Right lobe of liver (tissue), 6 donors: ENCODE results near the gene PCNA. TPM values are rescaled to one million over a fixed set of nuclear protein-coding genes. Genes with fewer than 3 reads are reported as not detected.
A peak's percentile ranks its signal among the peaks of the same experiment; 100 is the strongest.

Experiments
- ATAC-seq, 4 donors: fragments of 200-7000 bp; cut with Tn5 transposase; one replicate each; pipeline ENCODE4 v1.9.1; 2020; ENCODE audit warnings: mild to moderate bottlenecking in 4 of 4, moderate library complexity in 4 of 4
- DNase-seq, 3 donors: peaks; one replicate each; pipeline ENCODE4 v3.0.0-alpha.2; 2020
- H3K27ac ChIP-seq, 3 donors: fragments of 200-600 bp; one replicate each; pipeline ENCODE4 v1.8.0; 2022
- H3K27me3 ChIP-seq, 2 donors: fragments of 200-600 bp; one replicate each; pipeline ENCODE4 v1.8.0; 2022
- H3K36me3 ChIP-seq, 4 donors: fragments of 200-600 bp; sonication (generic) in 1 of 4; one replicate each; pipeline versions ENCODE4 v1.5.1 to v1.8.0; 2017 to 2022; ENCODE audit warnings: control low read depth in 1 of 4
- H3K4me1 ChIP-seq, 4 donors: fragments of 200-600 bp; sonication (generic) in 1 of 4; one replicate each; pipeline versions ENCODE4 v1.5.1 to v1.8.0; 2017 to 2022; ENCODE audit warnings: control low read depth in 1 of 4
- H3K4me3 ChIP-seq, 3 donors: fragments of 200-600 bp; one replicate each; pipeline ENCODE4 v1.8.0; 2022
- H3K9me3 ChIP-seq, 4 donors: fragments of 200-600 bp; sonication (generic) in 1 of 4; one replicate each; pipeline versions ENCODE4 v1.5.1 to v1.8.0; 2017 to 2022; ENCODE audit warnings: control low read depth in 1 of 4
- POLR2A ChIP-seq: fragments of 450-650 bp; IDR thresholded peaks from one replicate; pipeline ENCODE4 v1.6.1; 2017; ENCODE audit warnings: antibody characterized with exemption, mild to moderate bottlenecking
- WGBS: methylation state at CpG from one replicate; pipeline ENCODE4 v1.1.6; 2018; ENCODE audit warnings: low coverage, low lambda C conversion rate; ENCODE audit not compliant: insufficient coverage; ENCODE audit errors: missing lambda C conversion rate; 5-methylcytosine and 5-hydroxymethylcytosine counted together
- intact Hi-C, 2 donors: fragments of 100-400 bp; cut with DNase I; formaldehyde crosslinking; loops; one replicate each; pipeline versions ENCODE4 v1.11.2 to v1.14.1; 2022
- total RNA-seq, 6 experiments: library from RNA; depleted of rRNA in 2 of 6; stranded (reverse); fragments of >200 nt in 2 of 6; fragmentation: NEBNext Ultra II Directional in 3 of 6; extraction: Animal tissue kit (Norgen Biotek cat#: 25700) in 3 of 6; gene quantifications; one replicate each; pipeline versions ENCODE4 v1.1.0 to v1.2.4, GENCODE V29; 2016 to 2023
- TF ChIP-seq, protein P1 (sequence below), 4 donors: fragments of 200-600 bp in 3 of 4; fragments of 450-650 bp in 1 of 4; IDR thresholded peaks; one replicate each; pipeline versions ENCODE4 v1.5.1 to v1.8.0; 2016 to 2022; ENCODE audit warnings: antibody characterized with exemption in 4 of 4, mild to moderate bottlenecking in 2 of 4
- donor health status: DM: no; HTN: yes; CAD: no.
- donor health status: DM: no; HTN: no; CAD: no.
- donor health status: DM: no; HTN: no; CAD: no.
- donor health status: DM: no; HTN: yes; CAD: no.
- donor health status: DM: no; HTN: yes; CAD: no.

The PCNA gene
- total RNA-seq, 6 experiments from 2014 or later: 14.8 to 56.1 (median 16.1) TPM

DNA sequence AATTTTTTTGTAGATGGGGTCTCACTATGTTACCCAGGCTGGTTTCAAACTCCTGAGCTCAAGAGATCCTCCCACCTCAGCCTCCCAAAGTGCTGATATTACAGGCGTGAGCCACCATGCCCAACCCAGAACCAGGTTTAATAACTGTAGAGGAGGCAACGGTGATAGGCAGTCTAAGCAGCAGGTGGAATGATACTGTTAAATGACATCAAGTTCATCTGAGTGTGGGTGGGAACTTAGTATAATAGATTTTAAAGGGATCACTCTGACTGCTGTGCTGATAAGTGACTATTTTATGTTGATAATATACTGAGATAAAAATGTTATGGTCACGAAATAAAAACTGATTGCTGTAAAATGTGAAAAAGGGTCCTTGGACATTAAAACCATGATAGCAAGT is 31.1 kb downstream of the PCNA start:
- ATAC-seq (no peak), DNase-seq (no peak)
- Histone ChIP-seq H3K27ac (no peak overlapping the region), H3K9me3 (no peaks in the 10 kb centered on the region), H3K27me3 (no peaks in the 10 kb centered on the region), H3K4me3 (no peak overlapping the region), H3K4me1 (no peaks in the 10 kb centered on the region), H3K36me3 (no peaks in the 10 kb centered on the region)
- 83% methylated on average over 3 of the region's 3 CpGs for WGBS
- intact Hi-C loops: loop anchor here in 1 of 2 donors (10.0 kb wide), 1 partner anchor 334 kb away; no protein-coding TSS in a partner anchor
- TF ChIP-seq, protein P1, sequence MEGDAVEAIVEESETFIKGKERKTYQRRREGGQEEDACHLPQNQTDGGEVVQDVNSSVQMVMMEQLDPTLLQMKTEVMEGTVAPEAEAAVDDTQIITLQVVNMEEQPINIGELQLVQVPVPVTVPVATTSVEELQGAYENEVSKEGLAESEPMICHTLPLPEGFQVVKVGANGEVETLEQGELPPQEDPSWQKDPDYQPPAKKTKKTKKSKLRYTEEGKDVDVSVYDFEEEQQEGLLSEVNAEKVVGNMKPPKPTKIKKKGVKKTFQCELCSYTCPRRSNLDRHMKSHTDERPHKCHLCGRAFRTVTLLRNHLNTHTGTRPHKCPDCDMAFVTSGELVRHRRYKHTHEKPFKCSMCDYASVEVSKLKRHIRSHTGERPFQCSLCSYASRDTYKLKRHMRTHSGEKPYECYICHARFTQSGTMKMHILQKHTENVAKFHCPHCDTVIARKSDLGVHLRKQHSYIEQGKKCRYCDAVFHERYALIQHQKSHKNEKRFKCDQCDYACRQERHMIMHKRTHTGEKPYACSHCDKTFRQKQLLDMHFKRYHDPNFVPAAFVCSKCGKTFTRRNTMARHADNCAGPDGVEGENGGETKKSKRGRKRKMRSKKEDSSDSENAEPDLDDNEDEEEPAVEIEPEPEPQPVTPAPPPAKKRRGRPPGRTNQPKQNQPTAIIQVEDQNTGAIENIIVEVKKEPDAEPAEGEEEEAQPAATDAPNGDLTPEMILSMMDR (IDR thresholded peaks at IDR 0.05): no peak
- no peak for TF ChIP-seq POLR2A

DNA sequence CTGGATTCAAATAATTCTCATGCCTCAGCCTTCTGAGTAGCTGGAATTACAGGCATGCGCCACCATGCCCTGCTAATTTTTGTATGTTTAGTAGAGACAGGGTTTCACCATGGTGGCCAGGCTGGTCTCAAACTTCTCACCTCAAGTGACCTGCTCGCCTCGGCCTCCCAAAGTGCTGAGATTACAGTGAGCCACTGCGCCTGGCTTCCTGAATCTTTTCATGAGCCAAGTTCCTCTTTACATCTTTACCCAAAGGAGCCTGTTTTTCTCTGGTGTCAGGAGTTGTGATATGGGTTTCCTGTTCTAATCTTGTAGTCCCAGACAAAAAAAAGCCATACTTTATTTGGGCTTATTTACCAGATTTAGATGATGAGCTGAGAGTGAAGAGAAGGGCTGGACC is 34.4 kb downstream of the PCNA start:
- no peak for TF ChIP-seq POLR2A
- TF ChIP-seq, protein P1 (IDR thresholded peaks at IDR 0.05): no peak
- Histone ChIP-seq H3K36me3 (no peaks in the 10 kb centered on the region), H3K27me3 (no peaks in the 10 kb centered on the region), H3K4me1 (no peaks in the 10 kb centered on the region), H3K4me3 (no peak overlapping the region), H3K9me3 (no peaks in the 10 kb centered on the region), H3K27ac (peak overlapping the region; percentile 7 to 26 (median 26))
- intact Hi-C loops: loop anchor here in 1 of 2 donors (10.0 kb wide), 1 partner anchor 331 kb away; no protein-coding TSS in a partner anchor
- WGBS: 47% methylated on average over 2 of the region's 4 CpGs
- peak; percentile 52 to 69 (median 62) for ATAC-seq
- peak in 2 of 3 donors; percentile 44 to 65 for DNase-seq

DNA sequence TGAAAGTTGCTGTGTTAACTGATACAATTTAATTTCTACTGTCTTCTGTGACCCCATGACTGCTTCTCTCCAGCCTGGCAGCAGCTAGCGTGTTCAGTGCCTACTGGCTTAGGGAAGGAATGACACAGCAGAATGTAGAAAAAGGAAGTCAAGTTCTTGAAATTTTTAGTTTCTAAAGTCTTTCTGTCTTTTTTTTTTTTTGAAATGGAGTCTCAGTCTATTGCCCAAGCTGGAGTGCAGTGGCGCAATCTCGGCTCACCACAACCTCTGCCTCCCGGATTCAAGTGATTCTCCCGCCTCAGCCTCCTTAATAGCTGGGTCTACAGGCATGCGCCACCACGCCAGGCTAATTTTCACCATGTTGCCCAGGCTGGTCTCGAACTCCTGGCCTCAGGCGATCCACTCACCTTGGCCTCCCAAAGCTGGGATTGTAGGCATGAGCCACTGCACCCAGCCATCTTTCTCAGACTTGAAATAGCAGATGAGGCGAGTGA is 39.3 kb downstream of the PCNA start:
- ATAC-seq (peak; percentile 57 to 63 (median 60)), DNase-seq (peak; percentile 57 to 70 (median 60))
- intact Hi-C loops: loop anchor here in 1 of 2 donors (10.0 kb wide), 1 partner anchor 326 kb away; no protein-coding TSS in a partner anchor
- TF ChIP-seq POLR2A: no peak
- TF ChIP-seq, protein P1 (IDR thresholded peaks at IDR 0.05): no peak
- Histone ChIP-seq H3K9me3 (no peaks in the 10 kb centered on the region), H3K27ac (peak overlapping the region in 1 of 3 donors; percentile 50), H3K4me3 (no peak overlapping the region), H3K27me3 (no peaks in the 10 kb centered on the region), H3K4me1 (peaks cover 0 to 3% (median 0%) of the 10 kb centered on the region in 4 donors), H3K36me3 (no peaks in the 10 kb centered on the region)
- WGBS: 68% methylated on average over 10 of the region's 10 CpGs

DNA sequence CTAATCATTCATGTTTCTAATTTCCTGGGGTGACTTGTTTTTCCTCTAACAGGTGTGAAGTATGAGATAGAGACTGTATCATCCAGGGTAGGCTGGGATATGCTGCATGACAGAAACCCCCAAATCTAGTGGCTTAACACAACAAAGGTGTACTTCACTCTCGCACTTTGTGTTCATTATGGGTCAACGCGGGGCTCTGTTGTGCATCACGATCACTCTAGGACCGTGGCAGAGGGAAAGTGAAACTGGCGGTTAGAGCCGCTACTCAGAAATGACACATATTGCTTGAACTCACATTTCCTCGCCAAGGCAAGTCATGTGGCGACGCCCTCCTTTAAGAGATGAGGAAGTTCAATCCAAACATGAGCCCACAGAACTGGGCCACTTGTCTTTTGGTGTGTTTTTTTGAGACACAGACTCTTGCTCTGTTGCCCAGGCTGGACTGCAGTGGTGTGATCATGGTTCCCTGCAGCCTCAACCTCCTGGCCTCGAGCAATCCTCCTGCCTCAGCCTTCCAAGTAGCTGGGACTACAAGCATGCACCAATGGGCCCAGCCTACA is 41.3 kb downstream of the PCNA start:
- WGBS: 64% methylated on average over 11 of the region's 11 CpGs
- no peaks in the 10 kb centered on the region for H3K27me3 ChIP-seq
- no peaks in the 10 kb centered on the region for H3K36me3 ChIP-seq
- peak; percentile 66 to 76 (median 68) for DNase-seq
- intact Hi-C loops: no loop called here
- peak overlapping the region in 1 of 3 donors; percentile 14 for H3K4me3 ChIP-seq
- TF ChIP-seq, protein P1 (IDR thresholded peaks at IDR 0.05): no peak
- TF ChIP-seq POLR2A: peak; percentile 29
- peak overlapping the region; percentile 54 to 85 (median 71) for H3K27ac ChIP-seq
- H3K9me3 ChIP-seq: no peaks in the 10 kb centered on the region
- peaks cover 0 to 4% (median 2%) of the 10 kb centered on the region in 4 donors for H3K4me1 ChIP-seq
- ATAC-seq: peak; percentile 79 to 85 (median 82)
